ENCODE measurements around the gene TBC1D21. TPM values are rescaled to one million over a fixed set of nuclear protein-coding genes. Genes with fewer than 3 reads are reported as not detected.

The TBC1D21 gene
- total and polyA plus RNA-seq, 2 of the 8 experiments (the other 6 are each of a cell fraction or from before 2014, with no cell fraction given): not detected

DNA sequence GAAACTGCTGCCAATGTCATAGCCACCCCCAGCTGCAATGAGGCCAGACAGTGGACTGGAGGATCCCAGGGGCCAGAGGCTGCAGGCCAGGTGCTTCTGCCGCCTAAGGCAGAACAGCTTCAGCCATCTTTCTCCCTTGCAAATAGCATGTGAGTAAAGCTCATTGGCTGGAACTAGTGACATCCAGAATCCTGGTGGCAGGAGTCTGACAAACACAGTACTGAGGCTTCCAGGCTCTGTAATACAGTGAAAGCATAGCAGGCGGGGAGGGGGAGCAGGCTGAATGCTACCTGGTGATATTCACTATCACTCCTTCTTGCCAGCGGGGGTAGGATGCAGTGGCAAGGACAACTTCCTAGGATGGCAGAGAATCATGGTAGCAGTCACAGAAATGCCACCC is 36.5 kb upstream of the TBC1D21 start:
- DNase-seq (ENCODE audit: low read depth in 1 of 2, low spot score in 2 of 2): no peak
- no peak overlapping the region for H4K91ac ChIP-seq (replicated peaks; ENCODE audit: insufficient read length, low read length)
- no peak overlapping the region for H3K9ac ChIP-seq (replicated peaks in 1 of 4; ENCODE audit: extremely low read depth in 1 of 4, low read depth in 3 of 4, low read length in 3 of 4)
- H2AFZ ChIP-seq (ENCODE audit: low read length): no peak overlapping the region
- no peak for FAIRE-seq
- H3K79me2 ChIP-seq (ENCODE audit: control insufficient read depth in 1 of 2, insufficient read depth in 2 of 2, low read length in 2 of 2): no peaks in the 10 kb centered on the region
- H3K14ac ChIP-seq (ENCODE audit: insufficient read length): no peak overlapping the region
- no peak overlapping the region for H3K4ac ChIP-seq (replicated peaks; ENCODE audit: insufficient read length, low read depth, low read length)
- ChIA-PET CTCF (ENCODE audit: partially characterized antibody) (interaction anchor here (0.9 to 3.4 kb wide), 8 partner anchors 13 to 132 kb away, joined by 3 to 12 read pairs (median 4); partner anchors contain the start of gene TBC1D21), POLR2A (ENCODE audit: partially characterized antibody) (no interaction called here)
- H2BK5ac ChIP-seq (ENCODE audit: low read depth, low read length): no peak overlapping the region
- no peak overlapping the region for H2AK5ac ChIP-seq (ENCODE audit: low read depth, low read length)
- no peak overlapping the region for H2BK15ac ChIP-seq (ENCODE audit: low read length)
- no peaks in the 10 kb centered on the region for H3K79me1 ChIP-seq (ENCODE audit: low read depth, low read length)
- no peak overlapping the region for H2BK120ac ChIP-seq (replicated peaks; ENCODE audit: low read depth, low read length)
- H3K36me3 ChIP-seq (ENCODE audit: control insufficient read depth in 2 of 4, insufficient read depth in 4 of 4, low read length in 3 of 4): no peaks in the 10 kb centered on the region
- H4K5ac ChIP-seq (ENCODE audit: insufficient read length, low read depth, low read length): no peak overlapping the region
- H3K4me1 ChIP-seq (replicated peaks in 1 of 4; ENCODE audit: control insufficient read depth in 3 of 4, insufficient read depth in 4 of 4, low read length in 3 of 4): peaks cover 0 to 6% (median 2%) of the 10 kb centered on the region in 4 experiments; a peak in 4 of 7 replicates
- H4K8ac ChIP-seq (ENCODE audit: extremely low read depth, insufficient read depth, low read length): no peak overlapping the region
- WGBS, 2 experiments (ENCODE audit: extremely low coverage in 1 of 2, insufficient coverage in 1 of 2, insufficient read length in 1 of 2, insufficient replicate concordance in 2 of 2, low coverage in 1 of 2, low lambda C conversion rate in 2 of 2, missing lambda C conversion rate in 1 of 2): 83% methylated on average over 3 of the region's 3 CpGs; no CpG with 5 or more reads in 1 of the 2 experiments
- no peak overlapping the region for H3K4me2 ChIP-seq (ENCODE audit: insufficient read depth in 1 of 2, low read depth in 2 of 2, low read length in 2 of 2)
- H3K27me3 ChIP-seq (replicated peaks in 1 of 4; ENCODE audit: control insufficient read depth in 3 of 4, extremely low read depth in 1 of 4, insufficient read depth in 3 of 4, low read length in 3 of 4): peaks cover 0 to 2% (median under 1%) of the 10 kb centered on the region in 4 experiments; a peak in 1 of 7 replicates
- H3K56ac ChIP-seq (replicated peaks; ENCODE audit: insufficient read length, low read depth, low read length): no peak overlapping the region
- H3K9me3 ChIP-seq (ENCODE audit: insufficient read depth in 2 of 2, low read depth in 1 of 2, low read length in 1 of 2): no peaks in the 10 kb centered on the region
- no peak overlapping the region for H2BK12ac ChIP-seq (ENCODE audit: low read depth, low read length)
- H3K18ac ChIP-seq (ENCODE audit: extremely low read depth, low read length): no peak overlapping the region
- H3K23ac ChIP-seq (ENCODE audit: insufficient read length): no peak overlapping the region
- H3K23me2 ChIP-seq (ENCODE audit: low read depth, low read length): no peaks in the 10 kb centered on the region
- peaks cover 0 to 2% of the 10 kb centered on the region in 2 experiments for H4K20me1 ChIP-seq (replicated peaks in 1 of 2; ENCODE audit: control insufficient read depth in 1 of 2, insufficient read depth in 2 of 2, low read length in 2 of 2)
- H3K27ac ChIP-seq (ENCODE audit: low read depth, low read length): no peak overlapping the region
- no peak overlapping the region for H3K4me3 ChIP-seq (ENCODE audit: extremely low read depth in 1 of 4, insufficient read depth in 2 of 4, low read depth in 3 of 4, low read length in 4 of 4)
- no peak overlapping the region for H2BK20ac ChIP-seq (ENCODE audit: low read length)
- TF ChIP-seq TCF12 (IDR thresholded peaks at IDR 0.05; ENCODE audit: low read depth, low read length): no peak
- TF ChIP-seq FOSL1 (IDR thresholded peaks at IDR 0.05; ENCODE audit: insufficient read depth, low read depth, low read length): no peak
- no peak for TF ChIP-seq SIRT6 (IDR thresholded peaks at IDR 0.05; ENCODE audit: low read length)
- TF ChIP-seq, protein P1, sequence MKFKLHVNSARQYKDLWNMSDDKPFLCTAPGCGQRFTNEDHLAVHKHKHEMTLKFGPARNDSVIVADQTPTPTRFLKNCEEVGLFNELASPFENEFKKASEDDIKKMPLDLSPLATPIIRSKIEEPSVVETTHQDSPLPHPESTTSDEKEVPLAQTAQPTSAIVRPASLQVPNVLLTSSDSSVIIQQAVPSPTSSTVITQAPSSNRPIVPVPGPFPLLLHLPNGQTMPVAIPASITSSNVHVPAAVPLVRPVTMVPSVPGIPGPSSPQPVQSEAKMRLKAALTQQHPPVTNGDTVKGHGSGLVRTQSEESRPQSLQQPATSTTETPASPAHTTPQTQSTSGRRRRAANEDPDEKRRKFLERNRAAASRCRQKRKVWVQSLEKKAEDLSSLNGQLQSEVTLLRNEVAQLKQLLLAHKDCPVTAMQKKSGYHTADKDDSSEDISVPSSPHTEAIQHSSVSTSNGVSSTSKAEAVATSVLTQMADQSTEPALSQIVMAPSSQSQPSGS (IDR thresholded peaks at IDR 0.05; ENCODE audit: low read length): no peak
- no peak for TF ChIP-seq POLR2AphosphoS5 (IDR thresholded peaks at IDR 0.05; ENCODE audit: low read depth, low read length)
- TF ChIP-seq, protein P2, sequence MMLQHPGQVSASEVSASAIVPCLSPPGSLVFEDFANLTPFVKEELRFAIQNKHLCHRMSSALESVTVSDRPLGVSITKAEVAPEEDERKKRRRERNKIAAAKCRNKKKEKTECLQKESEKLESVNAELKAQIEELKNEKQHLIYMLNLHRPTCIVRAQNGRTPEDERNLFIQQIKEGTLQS (IDR thresholded peaks at IDR 0.05; ENCODE audit: insufficient read depth, low read depth, low read length): no peak
- TF ChIP-seq GABPA (IDR thresholded peaks at IDR 0.05; ENCODE audit: borderline replicate concordance, insufficient read depth, low read length): no peak

All from H1 (cell line).